ENCODE results near the gene PVALB. TPM values are rescaled to one million over a fixed set of nuclear protein-coding genes. Genes with fewer than 3 reads are reported as not detected.

PVALB gene
- total RNA-seq, 1 donor from 2014 or later = not detected

DNA sequence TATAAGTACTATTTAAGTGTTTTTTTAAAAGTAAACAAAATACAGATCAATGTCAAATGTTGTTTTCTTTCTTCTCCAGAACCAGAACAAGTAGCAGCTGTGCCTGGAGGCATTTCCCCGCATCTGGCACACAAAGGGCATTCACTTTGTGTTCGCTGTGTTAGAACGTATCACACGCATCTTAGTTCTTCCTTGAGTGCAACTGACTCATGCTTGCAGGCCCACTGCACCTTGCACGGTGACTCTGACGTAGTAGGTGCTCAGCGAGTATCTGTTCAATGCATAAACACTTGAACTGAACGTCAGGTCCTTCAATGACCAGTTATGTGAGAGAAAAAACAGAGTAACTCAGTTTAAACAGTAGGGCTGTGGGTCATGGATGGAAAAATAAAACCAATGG is 44.4 kb downstream of the PVALB start:
- DNase-seq = no peak

GRCh38 chr22:36771356-36772063 is 45.3 kb downstream of the PVALB start:
- DNase-seq = no peak

DNA sequence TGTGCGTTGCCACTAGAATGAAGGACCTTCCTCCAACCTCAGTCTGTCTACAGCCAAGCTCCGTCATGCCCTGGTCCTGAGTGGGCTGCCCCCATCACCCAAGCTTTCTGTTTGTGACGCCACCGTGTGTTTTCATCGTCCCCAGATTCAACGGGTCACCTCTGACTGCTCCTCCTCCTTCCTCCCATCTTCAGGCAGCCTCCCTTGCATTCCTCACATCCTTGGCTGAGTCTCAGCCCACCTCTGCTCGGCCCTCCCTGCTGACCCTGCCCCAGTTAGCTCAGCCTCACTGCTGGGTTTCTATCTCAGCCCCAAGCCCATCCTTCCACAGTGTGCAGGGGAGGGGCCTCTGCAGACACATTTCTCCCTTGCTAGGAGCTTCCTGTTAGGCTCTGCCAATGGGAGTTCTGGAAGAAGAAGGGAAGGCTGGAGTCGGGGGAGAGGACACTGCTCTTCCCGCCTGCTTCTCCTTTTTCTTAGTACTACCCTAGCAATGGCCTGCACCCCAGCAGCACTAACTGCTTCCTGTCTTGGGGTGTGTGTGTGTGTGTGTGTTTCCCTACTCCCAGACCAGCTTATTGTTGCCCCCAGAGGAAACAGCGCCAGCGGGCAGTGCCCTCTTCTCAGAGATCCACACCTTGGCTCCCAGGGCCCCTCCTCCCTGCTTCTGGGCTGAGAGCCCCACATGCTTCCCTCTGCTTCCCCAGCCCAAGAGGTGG is 46.2 kb downstream of the PVALB start:
- DNase-seq = no peak

- no peak for DNase-seq
Measured at GRCh38 chr22:36769541-36770512, 47.0 kb downstream of the PVALB start.

- no peak for DNase-seq
Measured at GRCh38 chr22:36768616-36769015, 48.2 kb downstream of the PVALB start.

- DNase-seq = no peak
Measured at GRCh38 chr22:36768141-36768540, 48.7 kb downstream of the PVALB start.

DNA sequence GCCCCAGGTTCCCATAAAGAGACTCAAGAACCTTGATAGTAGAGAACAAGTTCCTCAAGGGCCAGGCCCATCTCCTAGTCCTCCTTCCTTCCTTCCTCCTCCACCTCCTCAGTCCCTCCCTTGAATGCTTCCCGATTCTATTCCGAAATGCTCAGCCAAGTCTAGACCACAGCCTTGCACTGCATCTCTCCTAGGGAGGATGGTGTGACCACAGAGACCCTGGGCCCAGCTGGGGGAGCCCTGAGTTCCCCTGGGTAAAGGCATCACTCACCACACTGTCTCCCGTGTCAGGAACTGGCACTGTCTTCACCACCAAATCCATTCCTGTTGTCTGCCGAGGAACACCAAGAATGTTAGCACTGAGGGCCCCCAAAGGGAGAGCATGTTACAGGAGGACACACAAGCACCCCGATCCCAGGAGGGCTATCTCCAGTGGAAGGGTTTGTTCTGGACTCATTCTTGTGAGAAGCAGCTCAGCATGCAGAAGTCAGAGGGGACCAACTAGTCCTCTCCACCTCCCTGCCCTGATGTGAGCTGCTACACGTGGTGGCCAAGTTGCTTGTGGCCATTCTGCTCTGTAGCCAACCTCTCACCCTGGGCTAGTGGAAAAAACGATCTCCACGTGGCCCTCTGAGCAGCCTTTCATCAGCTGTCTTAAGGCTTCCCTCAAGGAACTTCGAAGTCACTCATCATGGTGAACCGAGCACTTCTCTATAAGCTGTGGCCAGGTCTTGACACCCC is 49.6 kb downstream of the PVALB start:
- no peak for DNase-seq

DNA sequence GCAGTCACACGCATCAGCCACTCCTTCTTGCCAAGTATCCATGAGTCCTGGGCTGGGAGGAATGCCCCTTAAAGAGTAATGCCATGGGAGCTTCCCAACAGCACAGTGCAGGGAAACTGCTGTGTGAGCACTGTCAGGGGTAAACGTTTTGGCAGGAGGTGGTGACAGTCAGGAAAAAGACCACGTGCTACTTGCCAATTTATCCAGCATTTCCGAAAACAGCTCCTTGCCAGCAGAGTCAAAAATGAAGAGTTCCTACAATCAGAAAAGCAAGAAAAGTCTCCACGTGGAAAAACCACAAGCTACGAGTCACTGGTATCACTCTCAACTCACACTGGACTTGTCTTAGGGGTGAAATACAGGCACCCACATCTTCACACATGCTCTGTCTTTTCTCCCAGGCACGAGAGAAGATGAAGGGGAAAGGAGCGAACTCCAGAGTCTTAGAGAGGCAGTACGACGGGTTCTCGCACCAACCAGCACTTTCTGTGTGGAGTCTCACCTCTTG is 50.8 kb downstream of the PVALB start:
- no peak for DNase-seq

- DNase-seq = no peak
Measured at GRCh38 chr22:36765131-36765942, 51.5 kb downstream of the PVALB start.

- no peak for DNase-seq
Measured at GRCh38 chr22:36764641-36765040, 52.2 kb downstream of the PVALB start.

- DNase-seq = no peak
Measured at GRCh38 chr22:36764060-36764459, 52.8 kb downstream of the PVALB start.

- no peak for DNase-seq
Measured at GRCh38 chr22:36763576-36763975, 53.3 kb downstream of the PVALB start.

DNA sequence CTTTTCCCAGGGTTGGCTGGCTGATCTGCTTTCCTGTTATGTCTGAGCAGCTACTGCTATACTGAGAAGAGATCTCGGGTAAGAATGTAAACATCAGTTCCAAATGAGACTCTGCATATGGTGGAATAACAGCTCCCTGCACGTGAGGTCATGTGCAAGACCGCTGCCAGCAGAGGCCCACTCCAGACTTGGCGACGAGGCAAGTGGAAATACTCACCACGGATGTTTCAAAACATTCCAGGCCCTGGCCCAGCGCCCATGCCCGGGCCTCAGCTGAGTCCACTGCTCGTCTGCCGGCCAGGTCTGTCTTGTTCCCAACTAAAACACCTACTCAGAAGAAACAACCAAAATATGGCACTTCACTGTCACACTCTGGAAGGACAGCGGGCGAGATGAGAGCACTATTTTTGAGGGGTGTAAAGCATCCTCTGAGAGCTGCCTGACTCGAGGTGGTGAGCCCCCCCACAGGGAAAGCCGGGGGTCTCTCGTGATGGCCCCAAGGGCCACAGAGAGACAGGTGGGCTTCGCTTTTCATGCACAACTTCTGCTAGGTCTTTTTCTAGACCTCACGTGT is 54.1 kb downstream of the PVALB start:
- no peak for DNase-seq

DNA sequence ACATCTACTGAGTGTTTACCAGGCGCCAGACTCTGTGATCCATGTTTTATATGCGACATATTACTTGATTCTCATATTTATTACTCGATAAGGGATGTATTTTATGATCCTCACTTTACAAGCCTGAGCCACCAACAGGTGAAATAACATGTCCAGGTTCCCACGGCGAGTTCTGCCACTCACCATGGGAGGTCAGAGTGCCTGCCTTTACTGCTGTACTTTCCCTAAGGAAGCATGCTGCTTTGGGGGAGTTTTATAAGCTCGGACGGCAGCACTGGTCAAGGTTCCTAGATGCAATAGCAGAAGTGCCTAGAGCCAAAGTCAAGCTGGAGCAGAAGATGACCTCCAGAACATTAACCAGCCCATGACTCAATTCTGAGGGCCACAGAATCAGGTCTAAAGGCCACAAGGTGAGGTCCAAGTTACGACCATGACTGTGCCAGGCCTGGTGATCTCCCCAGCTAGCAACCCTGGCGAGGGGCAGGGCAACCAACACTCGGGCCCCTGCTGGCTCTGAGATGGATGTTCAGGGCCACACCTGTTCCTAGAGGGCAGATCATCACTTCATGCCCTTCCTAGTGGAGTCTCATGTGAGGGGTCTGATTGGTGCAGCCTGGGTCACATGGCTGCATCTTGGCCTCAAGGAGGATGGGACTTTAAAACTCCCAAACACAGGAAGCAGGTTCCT is 55.1 kb downstream of the PVALB start:
- no peak for DNase-seq

DNA sequence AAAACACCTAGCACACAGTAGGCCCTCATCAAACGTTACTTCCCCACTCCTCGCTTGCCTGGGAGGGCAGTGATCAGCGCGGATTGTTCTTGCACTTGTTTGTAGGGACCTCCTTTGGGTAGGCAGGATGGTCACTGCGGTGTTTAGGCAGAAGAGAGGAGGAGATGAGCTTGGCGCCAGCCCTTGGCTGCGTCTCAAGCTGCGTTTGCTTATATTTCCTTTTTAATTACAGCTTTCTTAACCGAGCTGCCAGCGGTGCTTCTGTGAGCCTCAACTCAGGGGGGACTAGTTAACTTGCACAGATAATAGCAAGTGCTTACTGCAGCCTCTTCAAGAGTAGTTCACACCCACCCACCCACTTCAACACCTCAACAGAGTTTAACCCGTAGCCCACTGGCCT is 56.0 kb downstream of the PVALB start:
- DNase-seq = no peak

- DNase-seq = no peak
Measured at GRCh38 chr22:36759481-36760159, 57.2 kb downstream of the PVALB start.

- no peak for DNase-seq
Measured at GRCh38 chr22:36758792-36759271, 58.0 kb downstream of the PVALB start.

DNA sequence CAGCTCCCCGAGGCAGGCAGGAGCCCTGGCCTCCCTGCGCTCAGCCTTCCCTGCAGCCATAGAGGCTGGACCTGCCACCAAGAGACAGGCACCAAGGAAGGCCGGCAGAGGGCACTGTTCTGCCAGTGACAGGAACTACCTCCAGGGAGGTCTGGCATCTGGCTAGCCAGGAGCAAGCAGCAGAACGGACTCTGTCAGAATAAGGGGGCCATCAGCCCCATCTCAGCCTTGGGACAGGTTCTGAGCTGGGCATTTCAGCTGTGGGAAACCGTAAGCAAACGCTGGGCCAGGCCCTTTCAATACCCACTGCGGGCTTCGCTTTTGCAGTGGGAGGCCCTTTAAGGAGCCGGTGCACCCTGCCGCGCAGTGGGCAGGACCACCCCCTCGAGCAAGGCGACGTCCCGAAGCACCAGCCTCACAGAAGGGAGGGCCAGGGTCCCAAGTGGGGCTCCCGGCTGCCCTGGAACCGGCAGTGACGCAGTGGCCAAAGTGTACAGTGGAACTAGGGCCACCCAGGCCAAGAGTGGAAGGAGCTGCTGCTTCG is 59.1 kb downstream of the PVALB start:
- no peak for DNase-seq

All from skin of body (tissue), 2 donors.